Amniotic stem cell (primary cell): Measurements from ENCODE around the gene HDAC3.

ENCODE experiments used
- DNase-seq: peaks from one replicate; lab custom pipeline; 2025; lab: John Stamatoyannopoulos, UW

Gene HDAC3

GRCh38 chr5:141636413-141637122 is at the start of gene HDAC3, which contains the start of gene RELL2:
Gene HDAC3 (minus strand): TSS chr5:141636849. CDS start chr5:141636790, 59 bp downstream.
Gene RELL2 (plus strand): TSS chr5:141636997. CDS start chr5:141638226, 1,229 bp downstream.
- DNase-seq, result peak; percentile 79

GRCh38 chr5:141685591-141685990 is 48.9 kb upstream of the HDAC3 start:
- DNase-seq, result no peak

GRCh38 chr5:141683596-141684141 is 47.0 kb upstream of the HDAC3 start:
- no peak for DNase-seq

GRCh38 chr5:141681695-141682641 is 45.3 kb upstream of the HDAC3 start, which contains the start of gene ARAP3:
Gene ARAP3 (minus strand): TSS chr5:141682230. CDS start chr5:141680486, 1,744 bp downstream.
- peak; percentile 57 for DNase-seq

GRCh38 chr5:141681295-141681694 is 44.6 kb upstream of the HDAC3 start:
- no peak for DNase-seq

GRCh38 chr5:141680751-141681201 is 44.1 kb upstream of the HDAC3 start:
- no peak for DNase-seq

GRCh38 chr5:141680178-141680577 is 43.5 kb upstream of the HDAC3 start:
- DNase-seq, result no peak

GRCh38 chr5:141677415-141677814 is 40.8 kb upstream of the HDAC3 start:
- no peak for DNase-seq

- no peak for DNase-seq
Measured at GRCh38 chr5:141675672-141676071, 39.0 kb upstream of the HDAC3 start.

GRCh38 chr5:141674747-141675146 is 38.1 kb upstream of the HDAC3 start:
- no peak for DNase-seq

GRCh38 chr5:141672841-141673813 is 36.5 kb upstream of the HDAC3 start:
- no peak for DNase-seq

GRCh38 chr5:141672071-141672840 is 35.6 kb upstream of the HDAC3 start:
- no peak for DNase-seq

- DNase-seq, result no peak
Measured at GRCh38 chr5:141669520-141669919, 32.9 kb upstream of the HDAC3 start.

GRCh38 chr5:141668601-141669265 is 32.1 kb upstream of the HDAC3 start:
- DNase-seq, result no peak

GRCh38 chr5:141665995-141666940 is 29.6 kb upstream of the HDAC3 start:
- no peak for DNase-seq

GRCh38 chr5:141664733-141665461 is 28.2 kb upstream of the HDAC3 start:
- no peak for DNase-seq

GRCh38 chr5:141663506-141663905 is 26.9 kb upstream of the HDAC3 start:
- DNase-seq, result no peak

GRCh38 chr5:141662028-141662427 is 25.4 kb upstream of the HDAC3 start:
- no peak for DNase-seq
